Measurements from ENCODE around the gene RFC1.
"Not testable (repeated sequence)": the region's sequence is repeated elsewhere in the genome, so short reads cannot be mapped to it uniquely, and the experiment has no call there.

Gene RFC1

DNA sequence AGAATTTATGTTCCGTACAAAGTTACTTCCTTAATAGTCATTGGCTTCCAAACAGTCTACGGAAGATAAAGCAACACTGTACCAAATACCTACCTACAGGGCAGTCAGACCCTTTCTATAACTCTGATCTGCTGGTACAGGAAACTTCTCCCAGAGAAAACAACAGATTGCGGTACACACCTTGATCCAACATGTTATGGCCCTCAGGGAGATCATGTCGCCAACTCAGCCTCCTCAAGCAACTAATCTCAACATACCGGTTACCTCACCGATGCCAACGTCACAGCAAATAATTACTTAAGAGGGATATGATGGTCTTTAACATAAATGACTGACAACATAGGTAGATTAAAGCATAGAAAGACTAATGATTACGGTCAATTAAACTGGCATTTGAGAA is 70.4 kb downstream of the RFC1 start:
- POLR2A ChIA-PET, result no interaction called here
- CTCF ChIA-PET, result interaction anchor here (1.4 kb wide), 1 partner anchor 10 kb away, joined by 3 read pairs; no protein-coding TSS in a partner anchor
- TF ChIP-seq, protein P1, sequence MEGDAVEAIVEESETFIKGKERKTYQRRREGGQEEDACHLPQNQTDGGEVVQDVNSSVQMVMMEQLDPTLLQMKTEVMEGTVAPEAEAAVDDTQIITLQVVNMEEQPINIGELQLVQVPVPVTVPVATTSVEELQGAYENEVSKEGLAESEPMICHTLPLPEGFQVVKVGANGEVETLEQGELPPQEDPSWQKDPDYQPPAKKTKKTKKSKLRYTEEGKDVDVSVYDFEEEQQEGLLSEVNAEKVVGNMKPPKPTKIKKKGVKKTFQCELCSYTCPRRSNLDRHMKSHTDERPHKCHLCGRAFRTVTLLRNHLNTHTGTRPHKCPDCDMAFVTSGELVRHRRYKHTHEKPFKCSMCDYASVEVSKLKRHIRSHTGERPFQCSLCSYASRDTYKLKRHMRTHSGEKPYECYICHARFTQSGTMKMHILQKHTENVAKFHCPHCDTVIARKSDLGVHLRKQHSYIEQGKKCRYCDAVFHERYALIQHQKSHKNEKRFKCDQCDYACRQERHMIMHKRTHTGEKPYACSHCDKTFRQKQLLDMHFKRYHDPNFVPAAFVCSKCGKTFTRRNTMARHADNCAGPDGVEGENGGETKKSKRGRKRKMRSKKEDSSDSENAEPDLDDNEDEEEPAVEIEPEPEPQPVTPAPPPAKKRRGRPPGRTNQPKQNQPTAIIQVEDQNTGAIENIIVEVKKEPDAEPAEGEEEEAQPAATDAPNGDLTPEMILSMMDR (IDR thresholded peaks at IDR 0.05; ENCODE audit: insufficient read depth, low read length, missing control alignments), result no peak
- H3K4me3 ChIP-seq (ENCODE audit: low read depth, low read length), result no peak overlapping the region
- DNase-seq (ENCODE audit: low read depth, low spot score), result no peak

DNA sequence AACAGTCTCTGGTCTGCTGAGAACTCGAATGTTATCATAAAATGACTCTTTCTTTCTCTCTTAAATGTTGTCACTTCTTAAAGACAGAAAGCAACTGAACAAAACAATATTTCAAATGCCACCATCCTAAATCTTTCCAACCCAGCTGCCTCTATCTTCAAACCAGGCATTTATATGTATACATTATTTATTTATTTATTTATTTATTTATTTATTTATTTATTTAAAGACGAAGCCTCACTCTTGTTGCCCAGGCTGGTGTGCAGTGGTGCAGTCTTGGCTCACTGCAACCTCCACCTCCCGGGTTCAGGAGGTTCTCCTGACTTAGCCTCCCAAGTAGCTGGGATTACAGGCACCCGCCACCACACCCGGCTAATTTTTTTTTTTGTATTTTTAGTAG is 73.7 kb downstream of the RFC1 start:
- DNase-seq (ENCODE audit: low read depth, low spot score); H3K4me3 ChIP-seq (ENCODE audit: low read depth, low read length); POLR2A ChIA-PET; CTCF ChIA-PET: not testable (repeated sequence)

DNA sequence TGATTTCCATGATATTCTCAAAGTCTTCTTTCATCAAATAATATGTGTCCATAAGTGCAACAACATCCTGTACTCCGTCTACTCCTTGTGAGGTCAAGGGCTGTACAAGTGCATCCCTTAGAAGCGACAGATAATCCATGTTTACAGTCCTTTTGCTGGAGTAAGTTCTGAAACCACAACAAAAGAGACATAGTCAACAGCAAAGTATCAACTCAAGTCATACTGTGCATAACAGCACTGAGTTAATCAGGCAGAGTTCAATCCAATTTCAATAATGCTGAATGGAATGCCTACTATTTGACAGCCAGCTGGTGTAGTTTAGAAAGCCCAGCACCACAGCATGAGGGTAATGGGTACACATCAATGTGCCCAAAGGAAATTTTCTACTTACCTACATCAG is 74.5 kb downstream of the RFC1 start:
- CTCF ChIA-PET, result no interaction called here
- no peak overlapping the region for H3K4me3 ChIP-seq (ENCODE audit: low read depth, low read length)
- TF ChIP-seq, protein P1 (IDR thresholded peaks at IDR 0.05; ENCODE audit: insufficient read depth, low read length, missing control alignments), result no peak
- no peak for DNase-seq (ENCODE audit: low read depth, low spot score)
- POLR2A ChIA-PET, result no interaction called here

DNA sequence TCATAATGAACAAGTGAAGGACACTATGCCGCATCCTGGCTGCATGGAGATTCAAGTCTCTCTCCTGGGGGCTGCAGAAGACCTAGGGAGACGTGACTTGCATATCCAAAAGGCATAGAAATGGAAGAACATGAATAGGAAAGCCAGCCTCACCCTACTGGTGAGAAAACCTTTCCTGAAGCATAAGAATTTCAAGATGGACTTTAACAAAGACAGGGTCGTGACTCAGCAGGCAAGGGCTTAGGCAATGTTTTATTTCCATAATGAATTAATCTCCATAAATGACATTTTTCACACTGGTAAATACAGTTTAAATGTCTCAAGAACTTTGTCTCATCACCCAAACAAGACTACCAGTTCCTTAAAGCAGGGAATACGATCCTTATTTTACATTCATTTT is 78.9 kb downstream of the RFC1 start:
- ChIA-PET CTCF (interaction anchor here (1.5 kb wide), 1 partner anchor 8 kb away, joined by 3 read pairs; no protein-coding TSS in a partner anchor), POLR2A (no interaction called here)
- H3K4me3 ChIP-seq (ENCODE audit: low read depth, low read length), result no peak overlapping the region
- TF ChIP-seq, protein P1 (IDR thresholded peaks at IDR 0.05; ENCODE audit: insufficient read depth, low read length, missing control alignments), result no peak
- no peak for DNase-seq (ENCODE audit: low read depth, low spot score)

DNA sequence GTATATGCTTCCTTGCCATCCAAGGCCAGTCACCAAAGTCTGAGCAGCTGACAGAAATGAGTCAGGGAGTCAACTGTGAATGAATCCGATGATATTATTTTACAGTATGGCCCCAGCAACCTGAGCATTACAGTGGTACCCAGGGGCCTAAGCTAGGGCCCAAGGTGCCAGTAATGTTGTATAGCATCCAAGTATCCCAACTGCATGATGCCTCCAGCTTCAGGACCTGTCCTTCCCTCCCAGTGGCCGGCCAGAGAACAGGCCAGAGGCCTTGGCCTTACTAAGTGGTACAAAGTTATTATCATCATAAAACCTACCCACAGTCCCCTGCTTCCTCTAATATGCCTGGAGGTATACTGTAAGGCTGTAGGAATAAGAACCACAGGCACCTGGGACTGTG is 79.9 kb downstream of the RFC1 start:
- no peak for DNase-seq (ENCODE audit: low read depth, low spot score)
- H3K4me3 ChIP-seq (ENCODE audit: low read depth, low read length), result no peak overlapping the region
- ChIA-PET CTCF (interaction anchor here (0.9 to 1.5 kb wide), 2 partner anchors 9 to 178 kb away, joined by 3 read pairs; no protein-coding TSS in a partner anchor), POLR2A (no interaction called here)
- TF ChIP-seq, protein P1 (IDR thresholded peaks at IDR 0.05; ENCODE audit: insufficient read depth, low read length, missing control alignments), result no peak

DNA sequence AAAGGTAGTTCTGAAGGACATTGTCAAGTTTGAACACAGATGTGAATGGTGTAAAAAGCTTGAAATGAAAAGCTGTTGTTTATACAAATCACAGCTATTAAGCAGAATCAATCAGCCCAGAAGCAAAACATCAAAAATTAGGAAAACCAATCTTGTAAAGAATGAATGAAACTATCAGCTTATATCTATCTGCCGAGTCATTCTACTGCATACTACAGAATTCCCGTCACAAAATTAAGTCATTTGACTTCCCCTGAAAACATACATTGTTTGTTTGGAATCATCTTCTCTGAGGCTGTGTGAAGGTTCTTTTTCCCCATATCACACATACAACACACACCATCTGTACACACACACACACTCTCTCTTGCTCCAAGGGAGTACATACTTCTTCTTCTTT is 80.3 kb downstream of the RFC1 start:
- H3K4me3 ChIP-seq (ENCODE audit: low read depth, low read length), result no peak overlapping the region
- ChIA-PET CTCF (interaction anchor here (0.9 to 1.5 kb wide), 2 partner anchors 9 to 178 kb away, joined by 3 read pairs; no protein-coding TSS in a partner anchor), POLR2A (no interaction called here)
- no peak for DNase-seq (ENCODE audit: low read depth, low spot score)
- TF ChIP-seq, protein P1 (IDR thresholded peaks at IDR 0.05; ENCODE audit: insufficient read depth, low read length, missing control alignments), result no peak

DNA sequence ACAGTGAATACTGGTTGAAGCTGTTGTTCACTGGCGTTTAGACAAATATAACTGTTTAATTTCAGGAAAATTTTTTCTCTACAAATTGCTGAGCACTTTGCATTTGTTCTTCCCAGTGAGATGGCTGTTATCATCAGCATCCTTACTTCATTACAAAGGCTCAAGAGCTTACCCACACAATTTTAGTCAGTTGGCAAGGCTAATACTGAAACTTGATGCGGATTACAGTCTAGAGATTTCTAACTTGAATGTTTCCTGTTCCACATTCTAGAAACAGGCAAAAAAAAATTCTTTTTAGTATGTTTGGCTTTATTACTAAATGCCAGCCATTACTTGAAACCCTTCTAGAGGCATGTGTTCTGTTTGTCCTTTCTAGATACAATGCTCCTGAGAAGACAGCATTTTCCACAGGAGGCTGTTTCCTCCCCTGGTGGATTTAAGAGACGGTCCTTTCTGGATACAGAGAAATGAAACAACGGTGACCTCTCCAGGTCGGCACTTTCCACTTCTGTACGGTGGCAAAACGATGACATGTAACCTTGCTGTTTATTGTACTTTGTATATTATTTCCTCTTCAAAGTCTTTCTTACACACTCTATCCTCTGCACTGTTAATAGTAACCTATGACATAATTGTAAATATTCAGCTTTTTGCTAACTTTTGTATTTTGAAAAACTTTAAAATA is 80.9 kb downstream of the RFC1 start:
- DNase-seq (ENCODE audit: low read depth, low spot score), result no peak
- ChIA-PET POLR2A (no interaction called here), CTCF (interaction anchor here (1.5 kb wide), 1 partner anchor 10 kb away, joined by 3 read pairs; no protein-coding TSS in a partner anchor)
- no peak overlapping the region for H3K4me3 ChIP-seq (ENCODE audit: low read depth, low read length)
- TF ChIP-seq, protein P1 (IDR thresholded peaks at IDR 0.05; ENCODE audit: insufficient read depth, low read length, missing control alignments), result no peak
